Peyer's patch (tissue), 4 donors: ENCODE measurements around the gene TXNL1. TPM values are rescaled to one million over a fixed set of nuclear protein-coding genes. Genes with fewer than 3 reads are reported as not detected.

Source experiments
- DNase-seq, 3 donors: peaks; one replicate each; pipeline ENCODE4 v3.0.0-alpha.2; 2017 to 2019
- H3K27ac ChIP-seq, 4 donors: fragments of 200-600 bp; sonication (generic); one replicate each; pipeline ENCODE4 v1.5.1; 2016 to 2019
- H3K27me3 ChIP-seq, 2 donors: fragments of 200-600 bp; sonication (generic); one replicate each; pipeline ENCODE4 v1.5.1; 2019
- H3K36me3 ChIP-seq, 3 donors: fragments of 200-600 bp; sonication (generic); one replicate each; pipeline ENCODE4 v1.5.1; 2016 to 2019
- H3K4me1 ChIP-seq, 4 donors: fragments of 200-600 bp; sonication (generic); one replicate each; pipeline ENCODE4 v1.5.1; 2016 to 2019
- H3K4me3 ChIP-seq, 4 donors: fragments of 200-600 bp; sonication (generic); 1 replicate in 3 of 4; 2 replicates in 1 of 4; pipeline ENCODE4 v1.5.1; 2016 to 2019; ENCODE audit warnings: mild to moderate bottlenecking in 1 of 4
- H3K9me3 ChIP-seq, 4 donors: fragments of 200-600 bp; sonication (generic); one replicate each; pipeline ENCODE4 v1.5.1; 2016 to 2019; ENCODE audit warnings: mild to moderate bottlenecking in 1 of 4
- CTCF ChIP-seq, 6 experiments: fragments of 450-650 bp in 4 of 6; fragments of 200-600 bp in 2 of 6; sonication (generic) in 1 of 6; IDR thresholded peaks; one replicate each; pipeline ENCODE4 v1.5.1; 2017 to 2019; ENCODE audit warnings: antibody characterized with exemption in 6 of 6, mild to moderate bottlenecking in 3 of 6, moderate library complexity in 1 of 6
- POLR2A ChIP-seq, 2 donors: fragments of 450-650 bp; IDR thresholded peaks; one replicate each; pipeline ENCODE4 v1.5.1; 2017; ENCODE audit warnings: antibody characterized with exemption in 2 of 2, mild to moderate bottlenecking in 2 of 2, moderate library complexity in 2 of 2
- total RNA-seq, 4 donors: library from RNA; depleted of rRNA; stranded (reverse); fragments of >200 nt; gene quantifications; one replicate each; pipeline ENCODE4 v1.1.0, GENCODE V29; 2016

TXNL1 gene
- total RNA-seq, 4 donors from 2014 or later = 25.3 to 40.6 (median 31.8) TPM

GRCh38 chr18:56606618-56607017, 31.8 kb downstream of the TXNL1 start:
- Histone ChIP-seq H3K36me3 (peaks cover 0 to 53% (median 0%) of the 10 kb centered on the region in 3 donors), H3K9me3 (no peaks in the 10 kb centered on the region), H3K27me3 (no peaks in the 10 kb centered on the region), H3K27ac (peak overlapping the region in 1 of 4 donors; percentile 36), H3K4me3 (no peak overlapping the region), H3K4me1 (no peaks in the 10 kb centered on the region)
- DNase-seq = no peak
- TF ChIP-seq CTCF (IDR thresholded peaks at IDR 0.05) (no peak), POLR2A (IDR thresholded peaks at IDR 0.05) (no peak)

- Histone ChIP-seq H3K9me3 (no peaks in the 10 kb centered on the region), H3K27me3 (no peaks in the 10 kb centered on the region), H3K4me1 (no peaks in the 10 kb centered on the region), H3K27ac (no peak overlapping the region), H3K36me3 (peaks cover 0 to 18% (median 0%) of the 10 kb centered on the region in 3 donors), H3K4me3 (no peak overlapping the region)
- TF ChIP-seq POLR2A (IDR thresholded peaks at IDR 0.05) = no peak
- no peak for DNase-seq
Measured at GRCh38 chr18:56598422-56598821, 40.0 kb downstream of the TXNL1 start.

- DNase-seq = no peak
- Histone ChIP-seq H3K27ac (no peak overlapping the region), H3K4me3 (no peak overlapping the region), H3K27me3 (no peaks in the 10 kb centered on the region), H3K4me1 (no peaks in the 10 kb centered on the region), H3K36me3 (no peaks in the 10 kb centered on the region), H3K9me3 (no peaks in the 10 kb centered on the region)
- no peak for TF ChIP-seq CTCF (IDR thresholded peaks at IDR 0.05)
- no peak for TF ChIP-seq POLR2A (IDR thresholded peaks at IDR 0.05)
Measured at GRCh38 chr18:56593906-56594305, 44.5 kb downstream of the TXNL1 start.

GRCh38 chr18:56580026-56580425, 58.4 kb downstream of the TXNL1 start:
- TF ChIP-seq POLR2A (IDR thresholded peaks at IDR 0.05) (no peak), CTCF (IDR thresholded peaks at IDR 0.05) (no peak)
- no peaks in the 10 kb centered on the region for H3K9me3 ChIP-seq
- no peak for DNase-seq

GRCh38 chr18:56579451-56579850, 58.9 kb downstream of the TXNL1 start:
- TF ChIP-seq POLR2A (IDR thresholded peaks at IDR 0.05) (no peak), CTCF (IDR thresholded peaks at IDR 0.05) (no peak)
- peaks cover 0 to 7% (median 0%) of the 10 kb centered on the region in 4 donors for H3K4me1 ChIP-seq
- no peaks in the 10 kb centered on the region for H3K9me3 ChIP-seq
- DNase-seq = no peak
- H3K4me3 ChIP-seq = no peak overlapping the region
- no peaks in the 10 kb centered on the region for H3K36me3 ChIP-seq
- no peak overlapping the region for H3K27ac ChIP-seq
- no peaks in the 10 kb centered on the region for H3K27me3 ChIP-seq

More at GRCh38 chr18:56580026-56580425, 58.4 kb downstream of the TXNL1 start:
- no peak overlapping the region for H3K4me3 ChIP-seq
- no peaks in the 10 kb centered on the region for H3K36me3 ChIP-seq
- no peaks in the 10 kb centered on the region for H3K27me3 ChIP-seq
- peaks cover 0 to under 1% (median 0%) of the 10 kb centered on the region in 4 donors for H3K4me1 ChIP-seq
- no peak overlapping the region for H3K27ac ChIP-seq

- DNase-seq = no peak
- no peaks in the 10 kb centered on the region for H3K9me3 ChIP-seq
- peaks cover 0 to 11% (median 0%) of the 10 kb centered on the region in 4 donors for H3K4me1 ChIP-seq
- H3K4me3 ChIP-seq = no peak overlapping the region
- no peak overlapping the region for H3K27ac ChIP-seq
- H3K27me3 ChIP-seq = no peaks in the 10 kb centered on the region
- TF ChIP-seq CTCF (IDR thresholded peaks at IDR 0.05) (no peak), POLR2A (IDR thresholded peaks at IDR 0.05) (no peak)
- H3K36me3 ChIP-seq = no peaks in the 10 kb centered on the region
Measured at GRCh38 chr18:56576826-56577573, 61.4 kb downstream of the TXNL1 start.
